ENCODE data around the gene ANGPTL8. TPM values are rescaled to one million over a fixed set of nuclear protein-coding genes. Genes with fewer than 3 reads are reported as not detected.

ANGPTL8 gene
- total and polyA plus RNA-seq, 2 of the 13 experiments (the other 11 are each of a cell fraction or from before 2014, with no cell fraction given) = 27.3 to 243 TPM

GRCh38 chr19:11198769-11199424, 40.5 kb upstream of the ANGPTL8 start (continued):
- TF ChIP-seq ZNF703 (CRISPR knock-in tag; IDR thresholded peaks at IDR 0.05; ENCODE audit: borderline replicate concordance) = no peak
- TF ChIP-seq PLSCR1 (CRISPR knock-in tag; IDR thresholded peaks at IDR 0.05; ENCODE audit: borderline replicate concordance) = no peak
- no peak for TF ChIP-seq TOPORS (CRISPR knock-in tag; IDR thresholded peaks at IDR 0.05)

- intact Hi-C loops (cut with micrococcal nuclease; ENCODE audit: unreplicated experiment) (no loop called here), in situ Hi-C loops (cut with HindIII; ENCODE audit: extremely low pct_ligation_motif_present, low pct_unique_long_range_greater_than_20kb) (loop anchor here (5.0 kb wide), 1 partner anchor 42 kb away; the partner anchor contains the start of gene SPC24)
- ChIA-PET POLR2A (interaction anchor here (0.8 kb wide), 1 partner anchor 70 kb away, joined by 4 read pairs; no protein-coding TSS in a partner anchor), CTCF (ENCODE audit: low intra/inter-chr PET ratio, low total read pairs) (no interaction called here)
- H3K79me2 ChIP-seq (ENCODE audit: insufficient read depth, low read length) = no peaks in the 10 kb centered on the region
- H3K4me3 ChIP-seq (replicated peaks in 1 of 3; ENCODE audit: insufficient read depth in 1 of 3, low read depth in 2 of 3, low read length in 3 of 3) = no peak overlapping the region
- H3K27me3 ChIP-seq (ENCODE audit: control insufficient read depth in 1 of 2, insufficient read depth in 2 of 2, low read length in 2 of 2) = no peaks in the 10 kb centered on the region; a peak in 1 of 5 replicates
- 93% methylated on average over 5 of the region's 5 CpGs for WGBS (ENCODE audit: low lambda C conversion rate)
- no peak for FAIRE-seq
- H3K9ac ChIP-seq (ENCODE audit: insufficient read depth, low read depth, low read length) = no peak overlapping the region
- H4K20me1 ChIP-seq (ENCODE audit: insufficient read depth, low read length) = no peaks in the 10 kb centered on the region
- no peaks in the 10 kb centered on the region for H3K9me3 ChIP-seq (ENCODE audit: low read length)
- peaks cover 2 to 6% of the 10 kb centered on the region in 2 experiments; a peak in 1 of 5 replicates for H3K36me3 ChIP-seq (replicated peaks in 1 of 2; ENCODE audit: control insufficient read depth in 1 of 2, insufficient read depth in 2 of 2, low read length in 2 of 2)
- no peak overlapping the region for H2AFZ ChIP-seq (ENCODE audit: low read length)
- DNase-seq (ENCODE audit: low spot score) = no peak
- BruUV-seq (replicated peaks) = no TSS peak
- H3K4me1 ChIP-seq (ENCODE audit: insufficient read depth, low read length) = peaks cover 18% of the 10 kb centered on the region
- TF ChIP-seq ZMYM3 (CRISPR knock-in tag; IDR thresholded peaks at IDR 0.05) (peak; percentile 48; the same call in 1 of the 2 replicates), CCAR2 (optimal IDR thresholded peaks at IDR 0.05; ENCODE audit: low read depth, low read length) (no peak), ZNF629 (CRISPR knock-in tag; conservative IDR thresholded peaks at IDR 0.05) (peak; percentile 90)
- H3K4me2 ChIP-seq (ENCODE audit: low read depth, low read length) = no peak overlapping the region
- ATAC-seq = no peak
- no peak overlapping the region for H3K27ac ChIP-seq (ENCODE audit: extremely low read length, insufficient read depth, low read length)
Observed at GRCh38 chr19:11199517-11199916, 39.9 kb upstream of the ANGPTL8 start.

All from HepG2 (cell line).